CD14-positive monocyte (primary cell): ENCODE measurements around the gene TMCC1. TPM values are rescaled to one million over a fixed set of nuclear protein-coding genes. Genes with fewer than 3 reads are reported as not detected.
A peak's percentile ranks its signal among the peaks of the same experiment; 100 is the strongest.

Experiments
- DNase-seq, 3 donors: peaks; one replicate each; pipeline ENCODE4 v3.0.0-alpha.2; 2011 to 2022
- H2AFZ ChIP-seq: 2 replicates; pipeline ENCODE4 v1.6.0; 2012; ENCODE audit warnings: mild to moderate bottlenecking, low read depth, low read length, inconsistent platforms; ENCODE audit not compliant: insufficient read depth, poor library complexity, severe bottlenecking
- H3K27ac ChIP-seq, 2 donors: 1 replicate in 1 of 2; 2 replicates in 1 of 2; pipeline ENCODE4 v1.5.1; 2012 to 2013; ENCODE audit warnings: low read length in 2 of 2, control low read depth in 1 of 2, inconsistent platforms in 1 of 2, low read depth in 1 of 2, mild to moderate bottlenecking in 1 of 2
- H3K27me3 ChIP-seq, 2 donors: one replicate each; pipeline versions ENCODE4 v1.6.0 to v1.6.1; 2011 to 2013; ENCODE audit warnings: low read length in 2 of 2; ENCODE audit not compliant: control insufficient read depth in 2 of 2, insufficient read depth in 2 of 2
- H3K36me3 ChIP-seq, 2 donors: replicated peaks in 1 of 2; 1 replicate in 1 of 2; 2 replicates in 1 of 2; pipeline versions ENCODE4 v1.5.1 to v1.6.1; 2012 to 2013; ENCODE audit warnings: low read length in 2 of 2, control low read depth in 1 of 2, inconsistent platforms in 1 of 2, mild to moderate bottlenecking in 1 of 2; ENCODE audit not compliant: insufficient read depth in 2 of 2, control insufficient read depth in 1 of 2
- H3K4me1 ChIP-seq, 2 donors: 1 replicate in 1 of 2; 2 replicates in 1 of 2; pipeline versions ENCODE4 v1.5.1 to v1.6.1; 2012 to 2013; ENCODE audit warnings: low read length in 2 of 2, control low read depth in 1 of 2, inconsistent platforms in 1 of 2, mild to moderate bottlenecking in 1 of 2, moderate library complexity in 1 of 2; ENCODE audit not compliant: insufficient read depth in 2 of 2, control insufficient read depth in 1 of 2
- H3K4me2 ChIP-seq: replicated peaks from 2 replicates; pipeline ENCODE3; 2012; ENCODE audit warnings: low read length, moderate library complexity, mild to moderate bottlenecking; ENCODE audit not compliant: poor library complexity, severe bottlenecking; ENCODE audit errors: extremely low read depth
- H3K4me3 ChIP-seq, 3 experiments: fragments of 200-600 bp in 1 of 3; sonication (generic) in 1 of 3; replicated peaks in 1 of 3; 1 replicate in 2 of 3; 2 replicates in 1 of 3; pipeline ENCODE4 v1.5.1; 2011 to 2013; ENCODE audit warnings: low read length in 3 of 3, mild to moderate bottlenecking in 3 of 3, control low read depth in 2 of 3, low read depth in 2 of 3, inconsistent platforms in 1 of 3, moderate library complexity in 1 of 3
- H3K79me2 ChIP-seq: 2 replicates; pipeline ENCODE4 v1.6.0; 2012; ENCODE audit warnings: mild to moderate bottlenecking, control low read depth, inconsistent platforms, low read length, moderate library complexity; ENCODE audit not compliant: insufficient read depth
- H3K9ac ChIP-seq: 2 replicates; pipeline ENCODE4 v1.6.0; 2017; ENCODE audit warnings: low read length, mild to moderate bottlenecking; ENCODE audit not compliant: insufficient read depth, poor library complexity, severe bottlenecking
- H3K9me3 ChIP-seq, 2 donors: replicated peaks in 1 of 2; 1 replicate in 1 of 2; 2 replicates in 1 of 2; pipeline versions ENCODE4 v1.5.1 to v1.6.1; 2012 to 2013; ENCODE audit warnings: low read length in 2 of 2, control low read depth in 1 of 2; ENCODE audit not compliant: control insufficient read depth in 1 of 2, insufficient read depth in 1 of 2
- H4K20me1 ChIP-seq: 2 replicates; pipeline ENCODE4 v1.6.0; 2012; ENCODE audit warnings: mild to moderate bottlenecking, low read length, control low read depth, moderate library complexity; ENCODE audit not compliant: insufficient read depth
- H3K27ac Mint-ChIP-seq, 7 donors: one replicate each; pipeline ENCODE4 v1.8.0; 2020; ENCODE audit warnings: mild to moderate bottlenecking in 7 of 7, mixed read lengths in 7 of 7, moderate library complexity in 6 of 7, inconsistent platforms in 2 of 7
- H3K27me3 Mint-ChIP-seq, 3 donors: one replicate each; pipeline ENCODE4 v1.8.0; 2021 to 2022; ENCODE audit warnings: low read depth in 3 of 3, mild to moderate bottlenecking in 3 of 3, mixed read lengths in 3 of 3, moderate library complexity in 3 of 3, inconsistent platforms in 1 of 3
- H3K36me3 Mint-ChIP-seq, 2 donors: one replicate each; pipeline ENCODE4 v1.8.0; 2020; ENCODE audit warnings: mixed read lengths in 2 of 2, inconsistent platforms in 1 of 2, mild to moderate bottlenecking in 1 of 2
- H3K4me1 Mint-ChIP-seq: one replicate; pipeline ENCODE4 v1.8.0; 2020; ENCODE audit warnings: mild to moderate bottlenecking, mixed read lengths
- H3K4me3 Mint-ChIP-seq, 2 donors: one replicate each; pipeline ENCODE4 v1.8.0; 2020; ENCODE audit warnings: mild to moderate bottlenecking in 2 of 2, mixed read lengths in 2 of 2, moderate library complexity in 1 of 2
- H3K9me3 Mint-ChIP-seq, 7 donors: one replicate each; pipeline ENCODE4 v1.8.0; 2020 to 2022; ENCODE audit warnings: mixed read lengths in 7 of 7, mild to moderate bottlenecking in 6 of 7, moderate library complexity in 6 of 7, inconsistent platforms in 2 of 7
- CTCF ChIP-seq: fragments of 200-600 bp; IDR thresholded peaks from one replicate; pipeline ENCODE4 v1.8.0; 2022; ENCODE audit warnings: antibody characterized with exemption, mild to moderate bottlenecking
- WGBS: methylation state at CpG from one replicate; pipeline ENCODE4 v1.1.5; 2013; ENCODE audit warnings: missing lambda C conversion rate; ENCODE audit not compliant: insufficient coverage; 5-methylcytosine and 5-hydroxymethylcytosine counted together
- intact Hi-C, 2 donors: fragments of 100-400 bp; cut with micrococcal nuclease; formaldehyde crosslinking; loops; one replicate each; pipeline versions ENCODE4 v1.15.0 to v1.15.1; 2023
- polyA plus RNA-seq, 3 donors: library from polyadenylated mRNA; depleted of rRNA in 1 of 3; unstranded in 2 of 3; stranded (reverse) in 1 of 3; fragments of 300-500 nt in 2 of 3; fragments of >200 nt in 1 of 3; fragmentation: Illumina TruSeq in 2 of 3; gene quantifications; 1 replicate in 2 of 3; 2 replicates in 1 of 3; pipeline ENCODE4 v1.2.3, GENCODE V29; 2012 to 2021

Gene TMCC1
- polyA plus RNA-seq, 3 donors: 5.0 to 10.2 (median 5.0) TPM

- no peak overlapping the region for H3K27ac ChIP-seq
- 87% methylated on average over 7 of the region's 8 CpGs for whole genome bisulfite sequencing
- intact Hi-C loops: no loop called here
- H3K9me3 ChIP-seq: peaks cover 57 to 64% of the 10 kb centered on the region in 2 donors
- TF ChIP-seq CTCF: no peak
- no peaks in the 10 kb centered on the region for H3K36me3 ChIP-seq
- no peak overlapping the region for H2AFZ ChIP-seq
- Mint-ChIP-seq H3K9me3 (peaks cover 49 to 70% (median 65%) of the 10 kb centered on the region in 7 donors), H3K4me3 (no peak overlapping the region), H3K36me3 (peaks cover 0 to 14% of the 10 kb centered on the region in 2 donors), H3K4me1 (peaks cover 16% of the 10 kb centered on the region), H3K27ac (no peak overlapping the region), H3K27me3 (peaks cover 0 to 10% (median 2%) of the 10 kb centered on the region in 3 donors)
- H4K20me1 ChIP-seq: no peaks in the 10 kb centered on the region
- H3K4me3 ChIP-seq: peak overlapping the region in 1 of 3 experiments; percentile 7
- H3K9ac ChIP-seq: no peak overlapping the region
- peaks cover 13 to 17% of the 10 kb centered on the region in 2 donors for H3K4me1 ChIP-seq
- no peaks in the 10 kb centered on the region for H3K79me2 ChIP-seq
- H3K4me2 ChIP-seq: no peak overlapping the region
- no peak for DNase-seq
- H3K27me3 ChIP-seq: no peaks in the 10 kb centered on the region
Measured at GRCh38 chr3:129918461-129918860, 24.9 kb upstream of the TMCC1 start.

- Histone ChIP-seq H3K9me3 (peaks cover 57 to 66% of the 10 kb centered on the region in 2 donors), H3K9ac (no peak overlapping the region), H3K4me1 (peaks cover 13 to 18% of the 10 kb centered on the region in 2 donors), H2AFZ (no peak overlapping the region), H3K79me2 (no peaks in the 10 kb centered on the region), H3K4me3 (peak overlapping the region in 1 of 3 experiments; percentile 7), H3K27ac (no peak overlapping the region), H4K20me1 (no peaks in the 10 kb centered on the region), H3K27me3 (no peaks in the 10 kb centered on the region), H3K36me3 (no peaks in the 10 kb centered on the region), H3K4me2 (no peak overlapping the region)
- no peak overlapping the region for H3K4me3 Mint-ChIP-seq
- no peak for DNase-seq
- peaks cover 16% of the 10 kb centered on the region for H3K4me1 Mint-ChIP-seq
- WGBS: 87% methylated on average over 6 of the region's 6 CpGs
- peaks cover 51 to 70% (median 66%) of the 10 kb centered on the region in 7 donors for H3K9me3 Mint-ChIP-seq
- H3K27me3 Mint-ChIP-seq: peaks cover 0 to 10% (median 0%) of the 10 kb centered on the region in 3 donors
- peaks cover 0 to 14% of the 10 kb centered on the region in 2 donors for H3K36me3 Mint-ChIP-seq
- no peak for TF ChIP-seq CTCF
- intact Hi-C loops: no loop called here
- peak overlapping the region in 1 of 7 donors; percentile 6 for H3K27ac Mint-ChIP-seq
Measured at GRCh38 chr3:129917423-129918007, 24.0 kb upstream of the TMCC1 start.
